ENCODE measurements around the gene BIRC5. TPM values are rescaled to one million over a fixed set of nuclear protein-coding genes. Genes with fewer than 3 reads are reported as not detected.

BIRC5 gene
- total RNA-seq, 4 donors from 2014 or later, result 3.7 to 9.6 (median 5.5) TPM

- Histone ChIP-seq H3K36me3 (no peaks in the 10 kb centered on the region), H3K27me3 (peaks cover 44% of the 10 kb centered on the region), H3K27ac (no peak overlapping the region), H3K4me3 (no peak overlapping the region), H3K9me3 (no peaks in the 10 kb centered on the region), H3K4me1 (peaks cover 21% of the 10 kb centered on the region)
- 55% methylated on average over 14 of the region's 24 CpGs for WGBS
- TF ChIP-seq EP300 (IDR thresholded peaks at IDR 0.05), result no peak
- no peak for TF ChIP-seq POLR2AphosphoS5 (IDR thresholded peaks at IDR 0.05)
- TF ChIP-seq POLR2A (IDR thresholded peaks at IDR 0.05), result no peak
- no peak for TF ChIP-seq CTCF (IDR thresholded peaks at IDR 0.05)
- DNase-seq (ENCODE audit: low spot score in 2 of 2), result peak in 1 of 2 donors; percentile 63
These were observed 54.3 kb downstream of the BIRC5 start for GRCh38 chr17:78268191-78268874.

GRCh38 chr17:78268951-78269905, 55.2 kb downstream of the BIRC5 start:
- WGBS, result 26% methylated on average over 21 of the region's 34 CpGs
- DNase-seq (ENCODE audit: low spot score in 2 of 2), result no peak
- H3K27ac ChIP-seq, result no peak overlapping the region
- H3K4me3 ChIP-seq, result no peak overlapping the region
- no peaks in the 10 kb centered on the region for H3K9me3 ChIP-seq
- TF ChIP-seq POLR2A (IDR thresholded peaks at IDR 0.05) (no peak), EP300 (IDR thresholded peaks at IDR 0.05) (no peak), POLR2AphosphoS5 (IDR thresholded peaks at IDR 0.05) (no peak), CTCF (IDR thresholded peaks at IDR 0.05) (no peak)
- H3K27me3 ChIP-seq, result peaks cover 44% of the 10 kb centered on the region
- peaks cover 16% of the 10 kb centered on the region for H3K4me1 ChIP-seq
- no peaks in the 10 kb centered on the region for H3K36me3 ChIP-seq

- Histone ChIP-seq H3K27me3 (peaks cover 44% of the 10 kb centered on the region), H3K9me3 (no peaks in the 10 kb centered on the region), H3K27ac (no peak overlapping the region), H3K4me1 (peaks cover 16% of the 10 kb centered on the region), H3K36me3 (no peaks in the 10 kb centered on the region), H3K4me3 (no peak overlapping the region)
- TF ChIP-seq POLR2AphosphoS5 (IDR thresholded peaks at IDR 0.05) (no peak), EP300 (IDR thresholded peaks at IDR 0.05) (no peak), POLR2A (IDR thresholded peaks at IDR 0.05) (no peak), CTCF (IDR thresholded peaks at IDR 0.05) (no peak)
- DNase-seq (ENCODE audit: low spot score in 2 of 2), result no peak
- 60% methylated on average over 1 of the region's 8 CpGs for WGBS
These were observed 55.9 kb downstream of the BIRC5 start for GRCh38 chr17:78269955-78270381.

- TF ChIP-seq CTCF (IDR thresholded peaks at IDR 0.05), result no peak
- no peak for TF ChIP-seq EP300 (IDR thresholded peaks at IDR 0.05)
- TF ChIP-seq POLR2AphosphoS5 (IDR thresholded peaks at IDR 0.05), result no peak
- no peak for TF ChIP-seq POLR2A (IDR thresholded peaks at IDR 0.05)
- peaks cover 44% of the 10 kb centered on the region for H3K27me3 ChIP-seq
- 65% methylated on average over 8 of the region's 12 CpGs for WGBS
These were observed 57.5 kb downstream of the BIRC5 start for GRCh38 chr17:78271419-78272170.

More at GRCh38 chr17:78271419-78272170, 57.5 kb downstream of the BIRC5 start:
- H3K4me1 ChIP-seq, result peaks cover 16% of the 10 kb centered on the region
- H3K9me3 ChIP-seq, result no peaks in the 10 kb centered on the region
- H3K27ac ChIP-seq, result no peak overlapping the region
- no peak overlapping the region for H3K4me3 ChIP-seq
- H3K36me3 ChIP-seq, result no peaks in the 10 kb centered on the region
- DNase-seq (ENCODE audit: low spot score in 2 of 2), result no peak
